Suprapubic skin (tissue), 4 donors: Measurements from ENCODE around the gene SCPEP1. TPM values are rescaled to one million over a fixed set of nuclear protein-coding genes. Genes with fewer than 3 reads are reported as not detected.

Experiments
- DNase-seq, 2 donors: peaks; one replicate each; pipeline ENCODE4 v3.0.0-alpha.2; 2019; ENCODE audit warnings: low spot score in 2 of 2
- H3K27ac ChIP-seq: fragments of 200-600 bp; sonication (generic); one replicate; pipeline ENCODE4 v1.5.1; 2019
- H3K27me3 ChIP-seq: fragments of 200-600 bp; sonication (generic); one replicate; pipeline ENCODE4 v1.5.1; 2019
- H3K36me3 ChIP-seq: fragments of 200-600 bp; sonication (generic); one replicate; pipeline ENCODE4 v1.5.1; 2019
- H3K4me1 ChIP-seq: fragments of 200-600 bp; sonication (generic); one replicate; pipeline ENCODE4 v1.5.1; 2019
- H3K4me3 ChIP-seq: fragments of 200-600 bp; sonication (generic); one replicate; pipeline ENCODE4 v1.5.1; 2019; ENCODE audit warnings: mild to moderate bottlenecking
- H3K9me3 ChIP-seq: fragments of 200-600 bp; sonication (generic); one replicate; pipeline ENCODE4 v1.5.1; 2019
- EP300 ChIP-seq: sonication (generic); formaldehyde crosslinking; IDR thresholded peaks from one replicate; pipeline ENCODE4 v1.6.1; 2017; ENCODE audit warnings: antibody characterized with exemption
- POLR2A ChIP-seq, 2 donors: fragments of 450-650 bp; IDR thresholded peaks; one replicate each; pipeline ENCODE4 v1.6.1; 2017; ENCODE audit warnings: antibody characterized with exemption in 2 of 2, mild to moderate bottlenecking in 2 of 2, moderate library complexity in 2 of 2
- POLR2AphosphoS5 ChIP-seq, 3 donors: sonication (generic); formaldehyde crosslinking; IDR thresholded peaks; one replicate each; pipeline ENCODE4 v1.6.1; 2017; ENCODE audit warnings: antibody characterized with exemption in 3 of 3
- WGBS: methylation state at CpG from one replicate; pipeline ENCODE4 v1.1.5; 2018; 5-methylcytosine and 5-hydroxymethylcytosine counted together
- total RNA-seq, 4 donors: library from RNA; depleted of rRNA; stranded (reverse); fragments of >200 nt; gene quantifications; one replicate each; pipeline ENCODE4 v1.1.0, GENCODE V29; 2016
- TF ChIP-seq, protein P1 (sequence below), 2 donors: fragments of 200-600 bp in 1 of 2; fragments of 450-650 bp in 1 of 2; sonication (generic) in 1 of 2; IDR thresholded peaks; one replicate each; pipeline ENCODE4 v1.5.1; 2016 to 2019; ENCODE audit warnings: antibody characterized with exemption in 2 of 2, mild to moderate bottlenecking in 1 of 2, moderate library complexity in 1 of 2

SCPEP1 gene
- total RNA-seq, 4 donors from 2014 or later: 81.2 to 160 (median 100.0) TPM

DNA sequence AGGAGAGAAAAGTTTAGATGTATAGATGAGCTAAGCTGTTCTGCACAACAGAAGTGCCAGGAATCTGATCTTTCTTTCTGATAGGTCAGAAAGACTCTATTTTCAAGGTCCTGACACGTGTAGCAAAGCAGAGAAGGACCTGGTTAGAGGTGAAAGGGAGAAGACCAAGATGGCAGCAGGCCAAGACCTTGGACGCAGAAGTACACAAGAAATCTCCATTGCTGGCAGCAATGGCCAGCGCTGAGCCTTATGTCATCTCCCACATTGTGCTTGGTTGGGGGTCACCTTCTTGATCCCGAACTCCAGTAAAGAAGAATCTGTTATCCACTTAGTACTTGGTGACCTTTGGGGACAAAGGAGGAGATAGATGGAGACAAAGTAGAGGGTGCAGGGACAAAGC is 65.3 kb downstream of the SCPEP1 start:
- Histone ChIP-seq H3K27me3 (peaks cover 23% of the 10 kb centered on the region), H3K4me1 (peaks cover 12% of the 10 kb centered on the region)

DNA sequence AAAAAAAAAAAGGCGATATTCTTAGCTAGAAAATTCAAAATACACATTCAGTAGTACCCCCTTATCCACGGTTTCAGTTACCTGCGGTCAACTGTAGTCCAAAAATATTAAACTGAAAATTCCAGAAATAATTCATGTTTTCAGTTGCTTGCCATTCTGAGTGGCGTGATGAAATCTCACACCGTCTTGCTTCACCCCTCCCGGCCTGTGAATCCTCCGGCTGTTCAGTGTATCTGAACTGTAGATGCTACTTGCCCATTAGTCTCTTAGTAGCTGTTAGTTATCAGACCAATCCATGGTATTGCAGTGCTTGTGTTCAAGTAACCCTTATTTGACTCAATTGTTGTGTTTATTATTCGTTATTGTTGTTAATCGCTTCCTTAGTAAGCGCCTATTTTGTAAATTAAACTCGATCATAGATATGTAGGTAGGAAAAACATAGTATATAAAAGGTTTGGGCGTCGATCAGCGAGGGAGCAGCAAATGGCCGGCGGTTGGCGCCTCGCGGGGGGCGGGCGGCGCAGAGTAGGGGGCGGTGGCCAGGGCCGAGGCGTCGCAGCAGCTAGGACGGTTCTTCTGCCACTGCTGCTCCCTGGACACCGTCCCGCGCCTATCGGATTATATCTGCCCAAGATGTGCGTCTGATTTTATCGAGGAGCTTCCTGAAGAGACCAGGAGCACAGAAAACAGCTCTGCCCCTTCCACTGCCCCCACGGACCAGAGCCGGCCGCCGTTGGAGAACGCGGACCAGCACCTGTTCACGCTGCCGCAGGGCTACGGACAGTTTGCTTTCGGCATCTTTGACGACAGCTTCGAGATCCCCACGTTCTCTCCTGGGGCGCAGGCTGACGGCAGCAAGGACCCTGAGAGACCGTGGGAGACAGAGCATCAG is 67.3 kb downstream of the SCPEP1 start:
- DNase-seq: peak in 1 of 2 donors; percentile 63
- Histone ChIP-seq H3K4me1 (peaks cover 16% of the 10 kb centered on the region), H3K27ac (no peak overlapping the region), H3K27me3 (peaks cover 23% of the 10 kb centered on the region), H3K4me3 (peak overlapping the region; percentile 41), H3K9me3 (no peaks in the 10 kb centered on the region), H3K36me3 (no peaks in the 10 kb centered on the region)
- WGBS: 54% methylated on average over 33 of the region's 49 CpGs
- TF ChIP-seq POLR2AphosphoS5 (IDR thresholded peaks at IDR 0.05): no peak
- TF ChIP-seq, protein P1, sequence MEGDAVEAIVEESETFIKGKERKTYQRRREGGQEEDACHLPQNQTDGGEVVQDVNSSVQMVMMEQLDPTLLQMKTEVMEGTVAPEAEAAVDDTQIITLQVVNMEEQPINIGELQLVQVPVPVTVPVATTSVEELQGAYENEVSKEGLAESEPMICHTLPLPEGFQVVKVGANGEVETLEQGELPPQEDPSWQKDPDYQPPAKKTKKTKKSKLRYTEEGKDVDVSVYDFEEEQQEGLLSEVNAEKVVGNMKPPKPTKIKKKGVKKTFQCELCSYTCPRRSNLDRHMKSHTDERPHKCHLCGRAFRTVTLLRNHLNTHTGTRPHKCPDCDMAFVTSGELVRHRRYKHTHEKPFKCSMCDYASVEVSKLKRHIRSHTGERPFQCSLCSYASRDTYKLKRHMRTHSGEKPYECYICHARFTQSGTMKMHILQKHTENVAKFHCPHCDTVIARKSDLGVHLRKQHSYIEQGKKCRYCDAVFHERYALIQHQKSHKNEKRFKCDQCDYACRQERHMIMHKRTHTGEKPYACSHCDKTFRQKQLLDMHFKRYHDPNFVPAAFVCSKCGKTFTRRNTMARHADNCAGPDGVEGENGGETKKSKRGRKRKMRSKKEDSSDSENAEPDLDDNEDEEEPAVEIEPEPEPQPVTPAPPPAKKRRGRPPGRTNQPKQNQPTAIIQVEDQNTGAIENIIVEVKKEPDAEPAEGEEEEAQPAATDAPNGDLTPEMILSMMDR (IDR thresholded peaks at IDR 0.05): no peak
- TF ChIP-seq POLR2A (IDR thresholded peaks at IDR 0.05): no peak
- no peak for TF ChIP-seq EP300

More for the DNA sequence above, 65.3 kb downstream of the SCPEP1 start:
- whole genome bisulfite sequencing: 79% methylated on average over 4 of the region's 4 CpGs
- DNase-seq: peak in 1 of 2 donors; percentile 50
- H3K4me3 ChIP-seq: no peak overlapping the region
- H3K9me3 ChIP-seq: no peaks in the 10 kb centered on the region
- no peak overlapping the region for H3K27ac ChIP-seq
- TF ChIP-seq EP300 (no peak), POLR2A (IDR thresholded peaks at IDR 0.05) (no peak), POLR2AphosphoS5 (IDR thresholded peaks at IDR 0.05) (no peak)
- TF ChIP-seq, protein P1 (IDR thresholded peaks at IDR 0.05): no peak
- H3K36me3 ChIP-seq: no peaks in the 10 kb centered on the region

DNA sequence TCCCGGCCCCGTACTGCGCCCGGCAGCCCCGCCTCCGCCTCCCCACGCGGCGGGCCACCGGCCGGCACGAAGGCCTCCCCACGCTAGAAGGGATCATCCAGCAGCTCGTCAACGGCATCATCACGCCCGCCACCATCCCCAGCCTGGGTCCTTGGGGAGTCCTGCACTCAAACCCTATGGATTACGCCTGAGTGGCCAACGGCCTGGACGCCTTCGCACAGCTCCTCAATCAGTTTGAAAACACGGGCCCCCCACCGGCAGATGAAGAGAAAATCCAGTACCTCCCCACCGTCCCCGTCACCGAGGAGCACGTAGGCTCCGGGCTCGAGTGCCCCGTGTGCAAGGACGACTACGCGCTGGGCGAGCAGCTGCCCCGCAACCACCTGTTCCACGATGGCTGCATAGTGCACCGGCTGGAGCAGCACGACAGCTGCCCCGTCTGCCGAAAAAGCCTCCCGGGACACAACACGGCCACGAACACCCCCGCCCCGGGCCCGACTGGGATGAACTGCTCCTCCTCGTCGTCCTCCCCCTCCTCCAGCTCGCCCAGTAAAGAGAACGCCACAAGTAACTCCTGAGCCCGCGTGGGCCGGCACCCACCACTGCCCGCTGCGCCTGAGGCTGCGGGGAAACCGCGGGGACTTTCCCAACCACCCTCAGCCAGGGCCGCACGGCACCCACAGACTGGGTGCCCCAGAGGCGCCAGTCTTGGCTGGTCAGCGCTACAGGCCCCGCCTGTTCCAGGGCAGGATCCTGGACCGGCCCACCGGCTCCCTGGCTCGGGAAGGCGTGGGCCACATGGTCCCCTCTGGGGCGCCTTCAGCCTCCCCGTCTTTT is 68.2 kb downstream of the SCPEP1 start:
- Histone ChIP-seq H3K27me3 (peaks cover 23% of the 10 kb centered on the region), H3K9me3 (no peaks in the 10 kb centered on the region), H3K4me1 (peaks cover 16% of the 10 kb centered on the region), H3K36me3 (no peaks in the 10 kb centered on the region), H3K27ac (no peak overlapping the region), H3K4me3 (peak overlapping the region; percentile 41)
- DNase-seq: peak; percentile 63 to 81
- 28% methylated on average over 30 of the region's 69 CpGs for WGBS
- TF ChIP-seq EP300 (no peak), POLR2A (IDR thresholded peaks at IDR 0.05) (no peak), POLR2AphosphoS5 (IDR thresholded peaks at IDR 0.05) (no peak)
- TF ChIP-seq, protein P1 (IDR thresholded peaks at IDR 0.05): no peak

DNA sequence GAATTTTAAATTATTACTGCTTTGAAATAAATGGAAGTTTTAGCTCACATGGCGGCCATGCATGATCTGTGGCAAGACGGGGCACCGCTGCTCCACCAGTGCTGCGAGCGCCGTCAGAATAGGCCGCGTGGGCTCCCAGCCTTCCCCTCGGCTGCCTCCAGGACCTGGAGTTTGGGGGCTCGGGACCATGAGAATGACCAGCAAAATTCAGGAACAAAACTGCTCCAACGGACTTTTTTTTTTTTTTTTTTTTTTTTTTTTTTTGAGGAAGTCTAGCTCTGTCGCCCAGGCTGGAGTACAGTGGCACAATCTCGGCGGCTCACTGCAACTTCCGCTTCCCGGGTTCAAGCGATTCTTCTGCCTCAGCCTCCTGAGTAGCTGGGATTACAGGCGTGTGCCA is 68.8 kb downstream of the SCPEP1 start:
- DNase-seq: no peak
- TF ChIP-seq POLR2A (IDR thresholded peaks at IDR 0.05): no peak
- TF ChIP-seq, protein P1 (IDR thresholded peaks at IDR 0.05): no peak
- no peak for TF ChIP-seq POLR2AphosphoS5 (IDR thresholded peaks at IDR 0.05)
- TF ChIP-seq EP300: no peak
- Histone ChIP-seq H3K27ac (no peak overlapping the region), H3K4me3 (peak overlapping the region; percentile 41), H3K36me3 (no peaks in the 10 kb centered on the region), H3K4me1 (peaks cover 16% of the 10 kb centered on the region), H3K9me3 (no peaks in the 10 kb centered on the region), H3K27me3 (peaks cover 23% of the 10 kb centered on the region)
- WGBS: 90% methylated on average over 18 of the region's 18 CpGs

DNA sequence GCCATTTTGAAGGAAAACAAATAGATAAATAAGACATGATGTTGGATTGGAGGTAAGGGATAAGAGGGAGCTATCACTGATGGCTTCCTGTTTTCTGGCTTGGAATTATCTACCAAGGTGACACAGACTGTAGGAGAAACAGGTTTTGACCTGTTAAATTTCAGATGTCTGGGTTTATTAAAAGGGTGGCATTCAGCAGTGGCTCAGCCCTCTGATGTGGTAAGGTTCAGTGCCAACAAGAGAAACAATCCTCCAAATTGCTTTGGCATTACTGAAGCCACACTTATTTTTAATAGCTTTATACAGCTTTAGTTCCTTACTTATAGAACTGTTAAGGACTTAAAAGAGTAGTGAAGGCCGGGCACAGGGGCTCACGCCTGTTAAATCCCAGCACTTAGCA is 70.2 kb downstream of the SCPEP1 start:
- Histone ChIP-seq H3K36me3 (no peaks in the 10 kb centered on the region), H3K27ac (no peak overlapping the region), H3K4me3 (no peak overlapping the region), H3K27me3 (peaks cover 22% of the 10 kb centered on the region), H3K9me3 (no peaks in the 10 kb centered on the region), H3K4me1 (peaks cover 16% of the 10 kb centered on the region)
- TF ChIP-seq, protein P1 (IDR thresholded peaks at IDR 0.05): no peak
- TF ChIP-seq EP300: no peak
- WGBS: 51% methylated on average over 2 of the region's 2 CpGs
- DNase-seq: no peak
